SK-N-SH (cell line): ENCODE measurements around the gene NPEPL1. TPM values are rescaled to one million over a fixed set of nuclear protein-coding genes. Genes with fewer than 3 reads are reported as not detected.
"Not testable (repeated sequence)": the region's sequence is repeated elsewhere in the genome, so short reads cannot be mapped to it uniquely, and the experiment has no call there.

Experiments
- CTCF ChIA-PET: fragments of 300-600, 350-600 bp; formaldehyde crosslinking; extraction: SDS; loops from one replicate; lab custom pipeline; 2021; lab: Yijun Ruan, JAX
- POLR2A ChIA-PET: fragments of 350-600 bp; sonication (Branson Sonifier 250); formaldehyde crosslinking; extraction: SDS; loops from one replicate; lab custom pipeline; 2020; ENCODE audit warnings: antibody characterized with exemption, inconsistent platforms; lab: Yijun Ruan, JAX
- DNase-seq: peaks from one replicate; pipeline ENCODE4 v3.0.0; 2012
- H2AFZ ChIP-seq: fragments of 200-600 bp; sonication (generic); 2 replicates; pipeline ENCODE4 v1.8.1; 2016; ENCODE audit warnings: antibody characterized with exemption, mild to moderate bottlenecking, low read depth
- H3F3A ChIP-seq: fragments of 200-600 bp; sonication (generic); replicated peaks from 2 replicates; pipeline ENCODE3; 2016; ENCODE audit warnings: antibody characterized with exemption, mild to moderate bottlenecking; ENCODE audit not compliant: insufficient read depth
- H3K27ac ChIP-seq, 2 experiments: fragments of 200-500 bp in 1 of 2; fragments of 200-600 bp in 1 of 2; sonication (Bioruptor generic) in 1 of 2; sonication (generic), shearing (Covaris generic) in 1 of 2; 2 replicates each; pipeline versions ENCODE4 v1.5.1 to v1.6.1; 2014 to 2016; ENCODE audit warnings: low read depth in 2 of 2, inconsistent platforms in 1 of 2, low read length in 1 of 2, mild to moderate bottlenecking in 1 of 2, mixed read lengths in 1 of 2
- H3K27me3 ChIP-seq: fragments of 200-600 bp; sonication (generic), shearing (Covaris generic); 2 replicates; pipeline ENCODE4 v1.6.1; 2016; ENCODE audit warnings: mixed run types; ENCODE audit not compliant: insufficient read depth
- H3K36me3 ChIP-seq, 2 experiments: fragments of 200-500 bp in 1 of 2; fragments of 200-600 bp in 1 of 2; sonication (Bioruptor generic) in 1 of 2; sonication (generic) in 1 of 2; replicated peaks in 1 of 2; 2 replicates each; pipeline versions ENCODE3 to v1.5.1; 2014 to 2016; ENCODE audit warnings: low read length in 1 of 2, mild to moderate bottlenecking in 1 of 2; ENCODE audit not compliant: insufficient read depth in 2 of 2, control insufficient read depth in 1 of 2
- H3K4me1 ChIP-seq, 2 experiments: fragments of 200-500 bp in 1 of 2; fragments of 200-600 bp in 1 of 2; sonication (Bioruptor generic) in 1 of 2; sonication (generic), shearing (Covaris generic) in 1 of 2; 2 replicates each; pipeline versions ENCODE4 v1.5.1 to v1.6.1; 2014 to 2016; ENCODE audit warnings: low read depth in 1 of 2, low read length in 1 of 2, mixed run types in 1 of 2; ENCODE audit not compliant: insufficient read depth in 2 of 2, control insufficient read depth in 1 of 2
- H3K4me2 ChIP-seq: fragments of 200-600 bp; sonication (generic), shearing (Covaris generic); 2 replicates; pipeline ENCODE4 v1.6.1; 2017; ENCODE audit warnings: mixed run types
- H3K4me3 ChIP-seq, 2 experiments: fragments of 200-500 bp in 1 of 2; fragments of 200-600 bp in 1 of 2; sonication (Bioruptor generic) in 1 of 2; sonication (generic), shearing (Covaris generic) in 1 of 2; 2 replicates each; pipeline versions ENCODE4 v1.5.1 to v1.8.1; 2014 to 2016; ENCODE audit warnings: low read depth in 2 of 2, inconsistent platforms in 1 of 2, low read length in 1 of 2, mild to moderate bottlenecking in 1 of 2, mixed read lengths in 1 of 2, moderate library complexity in 1 of 2
- H3K79me2 ChIP-seq: fragments of 200-600 bp; sonication (generic); 2 replicates; pipeline ENCODE4 v1.8.1; 2017; ENCODE audit warnings: mild to moderate bottlenecking; ENCODE audit not compliant: insufficient read depth
- H3K9ac ChIP-seq: fragments of 200-600 bp; sonication (generic); 2 replicates; pipeline ENCODE4 v1.6.1; 2017; ENCODE audit warnings: mixed run types
- H3K9me2 ChIP-seq: fragments of 200-600 bp; sonication (generic); 2 replicates; pipeline ENCODE4 v1.6.1; 2017; ENCODE audit warnings: mixed run types
- H3K9me3 ChIP-seq: fragments of 200-600 bp; sonication (generic); 2 replicates; pipeline ENCODE4 v1.6.1; 2017; ENCODE audit warnings: mixed run types, mild to moderate bottlenecking, moderate library complexity
- H4K20me1 ChIP-seq: fragments of 200-600 bp; sonication (generic); 2 replicates; pipeline ENCODE4 v1.6.1; 2017; ENCODE audit warnings: mild to moderate bottlenecking, mixed run types; ENCODE audit not compliant: insufficient read depth
- FOXJ3 ChIP-seq: sonication (generic); formaldehyde crosslinking; IDR thresholded peaks from 2 replicates; pipeline ENCODE4 v1.5.1; 2020; ENCODE audit warnings: mild to moderate bottlenecking, missing genetic modification reagents
- IRF3 ChIP-seq: fragments of 150-350 bp; IDR thresholded peaks from 2 replicates; pipeline ENCODE4 v1.6.1; 2016; ENCODE audit warnings: mild to moderate bottlenecking, low read depth, low read length
- NRF1 ChIP-seq: IDR thresholded peaks from 2 replicates; pipeline ENCODE4 v1.6.1; 2012; ENCODE audit warnings: low read depth, mild to moderate bottlenecking, low read length
- RAD21 ChIP-seq: IDR thresholded peaks from 2 replicates; pipeline ENCODE4 v1.6.1; 2012; ENCODE audit warnings: mild to moderate bottlenecking, low read length
- WGBS: methylation state at CpG from one replicate; pipeline ENCODE4 v1.1.6; 2017; ENCODE audit warnings: low lambda C conversion rate; 5-methylcytosine and 5-hydroxymethylcytosine counted together
- polyA plus RNA-seq, 3 experiments: library from polyadenylated mRNA; depleted of rRNA; stranded (reverse); fragments of >200 nt; gene quantifications; 2 replicates each; pipeline ENCODE4 v1.2.3, GENCODE V29; 2012
- TF ChIP-seq, protein P1 (sequence below): IDR thresholded peaks from 2 replicates; pipeline ENCODE4 v1.6.1; 2012; ENCODE audit warnings: mild to moderate bottlenecking, low read depth, low read length, moderate library complexity
- TF ChIP-seq, protein P2 (sequence below): IDR thresholded peaks from 2 replicates; pipeline ENCODE4 v1.4.0; 2012; ENCODE audit warnings: low read depth, borderline replicate concordance

Gene NPEPL1
- polyA plus RNA-seq, 1 of the 3 experiments (the other 2 are of a cell fraction) = 2.8 TPM

- TF ChIP-seq IRF3 = no peak
- TF ChIP-seq, protein P1, sequence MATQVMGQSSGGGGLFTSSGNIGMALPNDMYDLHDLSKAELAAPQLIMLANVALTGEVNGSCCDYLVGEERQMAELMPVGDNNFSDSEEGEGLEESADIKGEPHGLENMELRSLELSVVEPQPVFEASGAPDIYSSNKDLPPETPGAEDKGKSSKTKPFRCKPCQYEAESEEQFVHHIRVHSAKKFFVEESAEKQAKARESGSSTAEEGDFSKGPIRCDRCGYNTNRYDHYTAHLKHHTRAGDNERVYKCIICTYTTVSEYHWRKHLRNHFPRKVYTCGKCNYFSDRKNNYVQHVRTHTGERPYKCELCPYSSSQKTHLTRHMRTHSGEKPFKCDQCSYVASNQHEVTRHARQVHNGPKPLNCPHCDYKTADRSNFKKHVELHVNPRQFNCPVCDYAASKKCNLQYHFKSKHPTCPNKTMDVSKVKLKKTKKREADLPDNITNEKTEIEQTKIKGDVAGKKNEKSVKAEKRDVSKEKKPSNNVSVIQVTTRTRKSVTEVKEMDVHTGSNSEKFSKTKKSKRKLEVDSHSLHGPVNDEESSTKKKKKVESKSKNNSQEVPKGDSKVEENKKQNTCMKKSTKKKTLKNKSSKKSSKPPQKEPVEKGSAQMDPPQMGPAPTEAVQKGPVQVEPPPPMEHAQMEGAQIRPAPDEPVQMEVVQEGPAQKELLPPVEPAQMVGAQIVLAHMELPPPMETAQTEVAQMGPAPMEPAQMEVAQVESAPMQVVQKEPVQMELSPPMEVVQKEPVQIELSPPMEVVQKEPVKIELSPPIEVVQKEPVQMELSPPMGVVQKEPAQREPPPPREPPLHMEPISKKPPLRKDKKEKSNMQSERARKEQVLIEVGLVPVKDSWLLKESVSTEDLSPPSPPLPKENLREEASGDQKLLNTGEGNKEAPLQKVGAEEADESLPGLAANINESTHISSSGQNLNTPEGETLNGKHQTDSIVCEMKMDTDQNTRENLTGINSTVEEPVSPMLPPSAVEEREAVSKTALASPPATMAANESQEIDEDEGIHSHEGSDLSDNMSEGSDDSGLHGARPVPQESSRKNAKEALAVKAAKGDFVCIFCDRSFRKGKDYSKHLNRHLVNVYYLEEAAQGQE = no peak
Observed at GRCh38 chr20:58722877-58723627, 30.5 kb downstream of the NPEPL1 start (continued).

- Histone ChIP-seq H3K36me3 (no peaks in the 10 kb centered on the region), H3K9ac (no peak overlapping the region), H3K27me3 (peaks cover 10% of the 10 kb centered on the region; the same call in 1 of the 2 replicates), H4K20me1 (no peaks in the 10 kb centered on the region)
- DNase-seq = no peak
- TF ChIP-seq NRF1 (no peak), RAD21 (no peak), FOXJ3 (CRISPR knock-in tag) (no peak)
- TF ChIP-seq, protein P2, sequence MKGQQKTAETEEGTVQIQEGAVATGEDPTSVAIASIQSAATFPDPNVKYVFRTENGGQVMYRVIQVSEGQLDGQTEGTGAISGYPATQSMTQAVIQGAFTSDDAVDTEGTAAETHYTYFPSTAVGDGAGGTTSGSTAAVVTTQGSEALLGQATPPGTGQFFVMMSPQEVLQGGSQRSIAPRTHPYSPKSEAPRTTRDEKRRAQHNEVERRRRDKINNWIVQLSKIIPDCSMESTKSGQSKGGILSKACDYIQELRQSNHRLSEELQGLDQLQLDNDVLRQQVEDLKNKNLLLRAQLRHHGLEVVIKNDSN = no peak
- TF ChIP-seq, all 33 proteins: peak for 0
- no peaks in the 10 kb centered on the region for H3K9me3 ChIP-seq
- no peaks in the 10 kb centered on the region for H3F3A ChIP-seq
- H2AFZ ChIP-seq = no peak overlapping the region
- no peak overlapping the region for H3K27ac ChIP-seq
- CTCF ChIA-PET = no interaction called here
- H3K4me2 ChIP-seq = no peak overlapping the region
- no peaks in the 10 kb centered on the region for H3K9me2 ChIP-seq
- no peaks in the 10 kb centered on the region for H3K4me1 ChIP-seq
- POLR2A ChIA-PET = no interaction called here
- no peak overlapping the region for H3K4me3 ChIP-seq
- 74% methylated on average over 3 of the region's 3 CpGs for WGBS
- no peaks in the 10 kb centered on the region for H3K79me2 ChIP-seq
Observed at GRCh38 chr20:58723628-58723984, 31.0 kb downstream of the NPEPL1 start.

- POLR2A ChIA-PET, H3K4me2 ChIP-seq, H4K20me1 ChIP-seq, H3K36me3 ChIP-seq, H3F3A ChIP-seq, H3K27ac ChIP-seq, H3K4me1 ChIP-seq, H3K9me3 ChIP-seq, H3K9ac ChIP-seq, H3K9me2 ChIP-seq, DNase-seq, H3K79me2 ChIP-seq, CTCF ChIA-PET, H3K4me3 ChIP-seq, H2AFZ ChIP-seq: not testable (repeated sequence)
- WGBS = 21% methylated on average over 2 of the region's 2 CpGs
- H3K27me3 ChIP-seq = peaks cover 10% of the 10 kb centered on the region; the same call in 1 of the 2 replicates
Observed at GRCh38 chr20:58726156-58726555, 33.6 kb downstream of the NPEPL1 start.
